GM12878 (cell line): ENCODE data around the gene ARHGEF11. TPM values are rescaled to one million over a fixed set of nuclear protein-coding genes. Genes with fewer than 3 reads are reported as not detected.
"Not testable (repeated sequence)": the region's sequence is repeated elsewhere in the genome, so short reads cannot be mapped to it uniquely, and the experiment has no call there.

Experiments
- ATAC-seq: fragments of 200-7000 bp; cut with Tn5 transposase; 3 replicates; pipeline ENCODE4 v1.9.1; 2020; ENCODE audit warnings: mild to moderate bottlenecking, moderate library complexity
- BruUV-seq: library from RNA; stranded (reverse); fragments of 400-500 nt; replicated peaks from 2 replicates; lab custom pipeline; 2021; lab: Mats Ljungman, UMichigan
- CTCF ChIA-PET: fragments of 300-600 bp; sonication (Branson Sonifier 250); formaldehyde crosslinking; extraction: SDS; loops from one replicate; lab custom pipeline; 2021; ENCODE audit warnings: inconsistent platforms; lab: Yijun Ruan, JAX
- POLR2A ChIA-PET: fragments of 350-600 bp; formaldehyde crosslinking; extraction: SDS; loops from one replicate; lab custom pipeline; 2021; ENCODE audit warnings: inconsistent platforms; lab: Charles Lee
- RAD21 ChIA-PET: fragments of 300-600 bp; sonication (Branson Sonifier 250); formaldehyde crosslinking; loops from one replicate; lab custom pipeline; 2023; ENCODE audit warnings: antibody characterized with exemption; ENCODE audit not compliant: unreplicated experiment; lab: Charles Lee
- SMC1A ChIA-PET: fragments of 300-600 bp; sonication (Branson Sonifier 250); formaldehyde crosslinking; loops from one replicate; lab custom pipeline; 2023; ENCODE audit not compliant: unreplicated experiment, uncharacterized antibody; lab: Charles Lee
- DNase-seq: peaks from one replicate; pipeline ENCODE4 v3.0.0-alpha.2; 2011; ENCODE audit warnings: low read depth, low spot score
- FAIRE-seq: peaks from 3 replicates; lab custom pipeline; 2011; peaks lifted over from hg19 to GRCh38; lab: Jason Lieb, UNC
- H2AFZ ChIP-seq: 2 replicates; pipeline ENCODE4 v1.6.0; 2011; ENCODE audit warnings: low read depth, low read length, control low read depth; ENCODE audit not compliant: control insufficient read depth
- H3K27ac ChIP-seq: 2 replicates; pipeline ENCODE4 v1.5.1; 2011; ENCODE audit warnings: control low read depth; ENCODE audit not compliant: control insufficient read depth, insufficient read depth
- H3K27me3 ChIP-seq, 2 experiments: replicated peaks in 1 of 2; 2 replicates each; pipeline versions ENCODE4 v1.6.0 to v1.6.1; 2011; ENCODE audit warnings: low read length in 1 of 2; ENCODE audit not compliant: control insufficient read depth in 2 of 2, insufficient read depth in 2 of 2
- H3K36me3 ChIP-seq, 2 experiments: 2 replicates each; pipeline ENCODE4 v1.5.1; 2011; ENCODE audit warnings: low read length in 1 of 2; ENCODE audit not compliant: control insufficient read depth in 2 of 2, insufficient read depth in 2 of 2
- H3K4me1 ChIP-seq: 2 replicates; pipeline ENCODE4 v1.6.1; 2011; ENCODE audit warnings: mild to moderate bottlenecking, low read length, moderate library complexity, mixed read lengths; ENCODE audit not compliant: control insufficient read depth, insufficient read depth
- H3K4me2 ChIP-seq: 2 replicates; pipeline ENCODE4 v1.6.0; 2011; ENCODE audit warnings: control low read depth; ENCODE audit not compliant: control insufficient read depth, insufficient read depth
- H3K4me3 ChIP-seq: fragments of 200-600 bp; sonication (generic); 2 replicates; pipeline ENCODE4 v1.5.1; 2016
- H3K79me2 ChIP-seq: 2 replicates; pipeline ENCODE4 v1.6.0; 2011; ENCODE audit warnings: low read length; ENCODE audit not compliant: control insufficient read depth, insufficient read depth
- H3K9ac ChIP-seq: 2 replicates; pipeline ENCODE4 v1.8.0; 2011; ENCODE audit warnings: low read length, control low read depth, mixed read lengths; ENCODE audit not compliant: control insufficient read depth, insufficient read depth
- H3K9me3 ChIP-seq: replicated peaks from 3 replicates; pipeline ENCODE4 v1.5.1; 2011; ENCODE audit warnings: mild to moderate bottlenecking, low read length; ENCODE audit not compliant: control insufficient read depth, insufficient read depth
- H4K20me1 ChIP-seq: 2 replicates; pipeline ENCODE4 v1.6.0; 2011; ENCODE audit not compliant: control insufficient read depth, insufficient read depth
- ATF7 ChIP-seq: fragments of 450-650 bp; IDR thresholded peaks from 2 replicates; pipeline ENCODE4 v1.6.1; 2016; ENCODE audit warnings: low read depth, mild to moderate bottlenecking
- BACH1 ChIP-seq: fragments of 450-650 bp; IDR thresholded peaks from 2 replicates; pipeline ENCODE4 v1.6.1; 2017; ENCODE audit warnings: mild to moderate bottlenecking, borderline replicate concordance
- BHLHE40 ChIP-seq, 2 experiments: fragments of 450-650 bp in 1 of 2; IDR thresholded peaks; 2 replicates each; pipeline ENCODE4 v1.6.1; 2011 to 2017; ENCODE audit warnings: low read depth in 2 of 2, borderline replicate concordance in 1 of 2, improper control_type of control experiment in 1 of 2, low read length in 1 of 2, mild to moderate bottlenecking in 1 of 2
- BMI1 ChIP-seq: fragments of 450-650 bp; IDR thresholded peaks from 2 replicates; pipeline ENCODE4 v1.6.1; 2016; ENCODE audit warnings: mild to moderate bottlenecking, moderate library complexity, borderline replicate concordance
- DPF2 ChIP-seq: fragments of 450-650 bp; IDR thresholded peaks from 2 replicates; pipeline ENCODE4 v1.6.1; 2017; ENCODE audit warnings: mild to moderate bottlenecking
- GATAD2B ChIP-seq: fragments of 450-650 bp; conservative IDR thresholded peaks from 2 replicates; pipeline ENCODE4 v1.6.1; 2017; ENCODE audit warnings: low read depth, mild to moderate bottlenecking, moderate library complexity
- IKZF1 ChIP-seq: fragments of 450-650 bp; conservative IDR thresholded peaks from 2 replicates; pipeline ENCODE4 v1.6.1; 2017; ENCODE audit warnings: antibody characterized with exemption, mild to moderate bottlenecking
- IKZF2 ChIP-seq, 2 experiments: fragments of 450-650 bp; IDR thresholded peaks; 2 replicates each; pipeline ENCODE4 v1.6.1; 2017; ENCODE audit warnings: mild to moderate bottlenecking in 2 of 2, moderate library complexity in 2 of 2
- IRF4 ChIP-seq: IDR thresholded peaks from 2 replicates; pipeline ENCODE4 v1.6.1; 2011; ENCODE audit warnings: low read depth, low read length
- MEF2B ChIP-seq: fragments of 450-650 bp; IDR thresholded peaks from 2 replicates; pipeline ENCODE4 v1.6.1; 2018; ENCODE audit warnings: mild to moderate bottlenecking, moderate library complexity; ENCODE audit not compliant: partially characterized antibody, poor library complexity, severe bottlenecking
- MTA2 ChIP-seq: fragments of 450-650 bp; IDR thresholded peaks from 2 replicates; pipeline ENCODE4 v1.6.1; 2016; ENCODE audit warnings: low read depth, mild to moderate bottlenecking, moderate library complexity
- NBN ChIP-seq: fragments of 450-650 bp; IDR thresholded peaks from 2 replicates; pipeline ENCODE4 v1.6.1; 2016
- SPI1 ChIP-seq: IDR thresholded peaks from 2 replicates; pipeline ENCODE4 v1.6.1; 2011; ENCODE audit warnings: low read depth, mild to moderate bottlenecking, low read length, moderate library complexity, borderline replicate concordance; ENCODE audit not compliant: insufficient read depth
- WGBS: methylation state at CpG from one replicate; pipeline ENCODE4 v1.1.6; 2016; ENCODE audit warnings: low lambda C conversion rate; ENCODE audit not compliant: insufficient replicate concordance, insufficient coverage; ENCODE audit errors: missing lambda C conversion rate; 5-methylcytosine and 5-hydroxymethylcytosine counted together
- in situ Hi-C: fragments of 300-500 bp; cut with MboI; formaldehyde crosslinking; loops from 9 replicates; pipeline ENCODE4 v1.14.3; 2018; ENCODE audit warnings: mixed read lengths
- intact Hi-C: fragments of 100-400 bp; cut with micrococcal nuclease; formaldehyde crosslinking; loops from one replicate; pipeline ENCODE4 v1.14.2; 2022; ENCODE audit not compliant: unreplicated experiment
- polyA plus RNA-seq, 11 experiments: library from polyadenylated mRNA; depleted of rRNA in 4 of 11; unstranded in 6 of 11; stranded (reverse) in 5 of 11; fragments of >200 nt; fragmentation: Nextera tagmentation in 4 of 11; fragmentation: Illumina TruSeq in 1 of 11; extraction: Ambion mirVana in 4 of 11; extraction: Trizol in 1 of 11; gene quantifications; 1 replicate in 1 of 11; 2 replicates in 10 of 11; pipeline versions ENCODE4 v1.2.1 to v1.2.3, GENCODE V29; 2011 to 2016; ENCODE audit warnings: inconsistent platforms in 2 of 11, missing spikeins in 2 of 11, low read depth in 1 of 11
- total RNA-seq, 4 experiments: library from RNA; depleted of rRNA in 3 of 4; stranded (reverse); fragments of >200 nt in 3 of 4; fragmentation: Illumina TruSeq in 1 of 4; extraction: Trizol in 1 of 4; gene quantifications; 2 replicates each; pipeline versions ENCODE4 v1.2.1 to v1.2.3, GENCODE V29; 2013 to 2021
- TF ChIP-seq, protein P1 (sequence below): fragments of 450-650 bp; IDR thresholded peaks from 2 replicates; pipeline ENCODE4 v1.6.1; 2017; ENCODE audit warnings: mild to moderate bottlenecking, moderate library complexity
- TF ChIP-seq, protein P2 (sequence below): fragments of 450-650 bp; IDR thresholded peaks from 2 replicates; pipeline ENCODE4 v1.6.1; 2017; ENCODE audit warnings: mild to moderate bottlenecking, low read depth, inconsistent platforms; ENCODE audit not compliant: poor library complexity, severe bottlenecking
- TF ChIP-seq, protein P3 (sequence below): fragments of 450-650 bp; IDR thresholded peaks from 2 replicates; pipeline ENCODE4 v1.6.1; 2017; ENCODE audit warnings: low read depth, mild to moderate bottlenecking, moderate library complexity

Gene ARHGEF11
- total and polyA plus RNA-seq, 10 of the 15 experiments (the other 5 are each of a cell fraction or from before 2014, with no cell fraction given) = 0.05 to 12.7 (median 1.8) TPM

DNA sequence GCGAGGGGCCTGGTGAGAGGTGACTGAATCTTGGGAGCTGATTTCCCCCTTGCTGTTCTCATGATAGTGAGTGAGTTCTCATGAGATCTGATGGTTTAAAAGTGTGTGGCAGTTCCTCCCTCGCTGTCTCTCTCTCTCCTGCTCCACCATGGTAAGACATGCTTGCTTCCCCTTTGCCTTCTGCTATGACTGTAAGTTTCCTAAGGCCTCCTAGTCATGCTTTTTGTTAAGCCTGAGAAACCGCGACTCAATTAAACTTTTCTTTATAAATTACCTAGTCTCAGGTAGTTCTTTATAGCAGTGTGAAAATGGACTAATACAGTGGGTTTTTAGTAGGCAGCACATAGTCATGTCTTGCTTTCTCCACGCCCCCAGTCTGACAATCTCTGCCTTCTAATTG is 10.2 kb upstream of the ARHGEF11 start:
- H3K4me3 ChIP-seq, H3K79me2 ChIP-seq, DNase-seq, H3K27ac ChIP-seq, H3K4me2 ChIP-seq, H3K9me3 ChIP-seq, SMC1A ChIA-PET, H3K36me3 ChIP-seq, H3K9ac ChIP-seq, BruUV-seq, FAIRE-seq, H3K4me1 ChIP-seq, H4K20me1 ChIP-seq, intact Hi-C loops, in situ Hi-C loops, H3K27me3 ChIP-seq, POLR2A ChIA-PET, CTCF ChIA-PET, H2AFZ ChIP-seq, RAD21 ChIA-PET: not testable (repeated sequence)
- TF ChIP-seq MEF2B (peak; percentile 58), BACH1 (peak; percentile 75; the same call in 1 of the 2 replicates), ATF7 (peak; percentile 61), DPF2 (peak; percentile 71), SPI1 (peak; percentile 57; the same call in 1 of the 2 replicates), IKZF2 (IDR thresholded peaks at IDR 0.05) (peak; percentile 53 to 67; a peak in 2 of 4 replicates), BHLHE40 (IDR thresholded peaks at IDR 0.05; ENCODE audit: borderline replicate concordance in 1 of 2, low read depth in 2 of 2, low read length in 1 of 2) (peak in 1 of 2 experiments; percentile 64; a peak in 1 of 4 replicates), IRF4 (0 out of 2 replicates have a peak, but pooled peaks have one; percentile 29), NBN (peak; percentile 71), MTA2 (peak; percentile 90), IKZF1 (peak; percentile 68), GATAD2B (peak; percentile 39; the same call in 1 of the 2 replicates), BMI1 (peak; percentile 36; the same call in 1 of the 2 replicates)
- TF ChIP-seq, protein P1, sequence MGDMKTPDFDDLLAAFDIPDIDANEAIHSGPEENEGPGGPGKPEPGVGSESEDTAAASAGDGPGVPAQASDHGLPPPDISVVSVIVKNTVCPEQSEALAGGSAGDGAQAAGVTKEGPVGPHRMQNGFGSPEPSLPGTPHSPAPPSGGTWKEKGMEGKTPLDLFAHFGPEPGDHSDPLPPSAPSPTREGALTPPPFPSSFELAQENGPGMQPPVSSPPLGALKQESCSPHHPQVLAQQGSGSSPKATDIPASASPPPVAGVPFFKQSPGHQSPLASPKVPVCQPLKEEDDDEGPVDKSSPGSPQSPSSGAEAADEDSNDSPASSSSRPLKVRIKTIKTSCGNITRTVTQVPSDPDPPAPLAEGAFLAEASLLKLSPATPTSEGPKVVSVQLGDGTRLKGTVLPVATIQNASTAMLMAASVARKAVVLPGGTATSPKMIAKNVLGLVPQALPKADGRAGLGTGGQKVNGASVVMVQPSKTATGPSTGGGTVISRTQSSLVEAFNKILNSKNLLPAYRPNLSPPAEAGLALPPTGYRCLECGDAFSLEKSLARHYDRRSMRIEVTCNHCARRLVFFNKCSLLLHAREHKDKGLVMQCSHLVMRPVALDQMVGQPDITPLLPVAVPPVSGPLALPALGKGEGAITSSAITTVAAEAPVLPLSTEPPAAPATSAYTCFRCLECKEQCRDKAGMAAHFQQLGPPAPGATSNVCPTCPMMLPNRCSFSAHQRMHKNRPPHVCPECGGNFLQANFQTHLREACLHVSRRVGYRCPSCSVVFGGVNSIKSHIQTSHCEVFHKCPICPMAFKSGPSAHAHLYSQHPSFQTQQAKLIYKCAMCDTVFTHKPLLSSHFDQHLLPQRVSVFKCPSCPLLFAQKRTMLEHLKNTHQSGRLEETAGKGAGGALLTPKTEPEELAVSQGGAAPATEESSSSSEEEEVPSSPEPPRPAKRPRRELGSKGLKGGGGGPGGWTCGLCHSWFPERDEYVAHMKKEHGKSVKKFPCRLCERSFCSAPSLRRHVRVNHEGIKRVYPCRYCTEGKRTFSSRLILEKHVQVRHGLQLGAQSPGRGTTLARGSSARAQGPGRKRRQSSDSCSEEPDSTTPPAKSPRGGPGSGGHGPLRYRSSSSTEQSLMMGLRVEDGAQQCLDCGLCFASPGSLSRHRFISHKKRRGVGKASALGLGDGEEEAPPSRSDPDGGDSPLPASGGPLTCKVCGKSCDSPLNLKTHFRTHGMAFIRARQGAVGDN = peak; percentile 27; the same call in 1 of the 2 replicates
- TF ChIP-seq, protein P2, sequence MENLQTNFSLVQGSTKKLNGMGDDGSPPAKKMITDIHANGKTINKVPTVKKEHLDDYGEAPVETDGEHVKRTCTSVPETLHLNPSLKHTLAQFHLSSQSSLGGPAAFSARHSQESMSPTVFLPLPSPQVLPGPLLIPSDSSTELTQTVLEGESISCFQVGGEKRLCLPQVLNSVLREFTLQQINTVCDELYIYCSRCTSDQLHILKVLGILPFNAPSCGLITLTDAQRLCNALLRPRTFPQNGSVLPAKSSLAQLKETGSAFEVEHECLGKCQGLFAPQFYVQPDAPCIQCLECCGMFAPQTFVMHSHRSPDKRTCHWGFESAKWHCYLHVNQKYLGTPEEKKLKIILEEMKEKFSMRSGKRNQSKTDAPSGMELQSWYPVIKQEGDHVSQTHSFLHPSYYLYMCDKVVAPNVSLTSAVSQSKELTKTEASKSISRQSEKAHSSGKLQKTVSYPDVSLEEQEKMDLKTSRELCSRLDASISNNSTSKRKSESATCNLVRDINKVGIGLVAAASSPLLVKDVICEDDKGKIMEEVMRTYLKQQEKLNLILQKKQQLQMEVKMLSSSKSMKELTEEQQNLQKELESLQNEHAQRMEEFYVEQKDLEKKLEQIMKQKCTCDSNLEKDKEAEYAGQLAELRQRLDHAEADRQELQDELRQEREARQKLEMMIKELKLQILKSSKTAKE = peak; percentile 84
- TF ChIP-seq, protein P3, sequence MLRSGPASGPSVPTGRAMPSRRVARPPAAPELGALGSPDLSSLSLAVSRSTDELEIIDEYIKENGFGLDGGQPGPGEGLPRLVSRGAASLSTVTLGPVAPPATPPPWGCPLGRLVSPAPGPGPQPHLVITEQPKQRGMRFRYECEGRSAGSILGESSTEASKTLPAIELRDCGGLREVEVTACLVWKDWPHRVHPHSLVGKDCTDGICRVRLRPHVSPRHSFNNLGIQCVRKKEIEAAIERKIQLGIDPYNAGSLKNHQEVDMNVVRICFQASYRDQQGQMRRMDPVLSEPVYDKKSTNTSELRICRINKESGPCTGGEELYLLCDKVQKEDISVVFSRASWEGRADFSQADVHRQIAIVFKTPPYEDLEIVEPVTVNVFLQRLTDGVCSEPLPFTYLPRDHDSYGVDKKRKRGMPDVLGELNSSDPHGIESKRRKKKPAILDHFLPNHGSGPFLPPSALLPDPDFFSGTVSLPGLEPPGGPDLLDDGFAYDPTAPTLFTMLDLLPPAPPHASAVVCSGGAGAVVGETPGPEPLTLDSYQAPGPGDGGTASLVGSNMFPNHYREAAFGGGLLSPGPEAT = peak; percentile 61; the same call in 1 of the 2 replicates
- peak; percentile 65 for ATAC-seq
- WGBS = 24% methylated on average over 5 of the region's 5 CpGs
